K562 (cell line): ENCODE measurements around the gene RNASEH2A. TPM values are rescaled to one million over a fixed set of nuclear protein-coding genes. Genes with fewer than 3 reads are reported as not detected.

Source experiments
- ELF2 ChIP-seq: fragments of 250-450 bp; sonication (Bioruptor Pico); IDR thresholded peaks from 2 replicates; pipeline ENCODE4 v1.5.0; 2021; ENCODE audit warnings: mild to moderate bottlenecking
- GATAD2B ChIP-seq: fragments of 450-650 bp; IDR thresholded peaks from 2 replicates; pipeline ENCODE4 v1.6.1; 2017; ENCODE audit warnings: mild to moderate bottlenecking, borderline replicate concordance
- MED1 ChIP-seq: sonication (generic); formaldehyde crosslinking; IDR thresholded peaks from 2 replicates; pipeline ENCODE4 v1.8.1; 2023; ENCODE audit warnings: missing genetic modification reagents, borderline replicate concordance
- PHTF2 ChIP-seq: fragments of 250-450 bp; sonication (Bioruptor Pico); IDR thresholded peaks from 2 replicates; pipeline ENCODE4 v1.5.0; 2021; ENCODE audit warnings: mild to moderate bottlenecking
- PURB ChIP-seq: sonication (generic); formaldehyde crosslinking; IDR thresholded peaks from 2 replicates; pipeline ENCODE4 v1.9.0; 2021; ENCODE audit warnings: low read depth, mild to moderate bottlenecking, missing genetic modification reagents
- STAG1 ChIP-seq: sonication (generic); formaldehyde crosslinking; IDR thresholded peaks from 2 replicates; pipeline ENCODE4 v1.5.0; 2020; ENCODE audit warnings: missing genetic modification reagents, borderline replicate concordance
- STAT5B ChIP-seq: fragments of 250-450 bp; sonication (Bioruptor Pico); IDR thresholded peaks from 2 replicates; pipeline ENCODE4 v1.8.0; 2021; ENCODE audit warnings: mild to moderate bottlenecking, inconsistent platforms
- ZNF197 ChIP-seq: fragments of 200-800 bp; sonication (Bioruptor generic); IDR thresholded peaks from 2 replicates; pipeline ENCODE4 v1.6.1; 2016; ENCODE audit warnings: low read depth, missing genetic modification characterization, missing compliant biosample characterization
- ZNF444 ChIP-seq: fragments of 250-450 bp; sonication (Bioruptor Pico); IDR thresholded peaks from 2 replicates; pipeline ENCODE4 v1.4.0; 2020; ENCODE audit warnings: mild to moderate bottlenecking, moderate library complexity
- ZNF561 ChIP-seq: fragments of 450-650 bp; formaldehyde crosslinking; conservative IDR thresholded peaks from 2 replicates; pipeline ENCODE4 v1.4.0; 2020; ENCODE audit warnings: mild to moderate bottlenecking, moderate library complexity
- polyA plus RNA-seq, 8 experiments: library from polyadenylated mRNA; depleted of rRNA in 4 of 8; stranded (reverse) in 5 of 8; unstranded in 3 of 8; fragments of >200 nt; fragmentation: Nextera tagmentation in 2 of 8; fragmentation: Illumina TruSeq in 1 of 8; extraction: Ambion mirVana in 2 of 8; extraction: Trizol in 1 of 8; gene quantifications; 2 replicates each; pipeline versions ENCODE4 v1.2.1 to v1.2.3, GENCODE V29; 2011 to 2014; ENCODE audit warnings: inconsistent platforms in 1 of 8, missing spikeins in 1 of 8
- total RNA-seq, 7 experiments: library from RNA; depleted of rRNA in 6 of 7; stranded (reverse); fragments of >200 nt in 6 of 7; fragmentation: Illumina TruSeq in 2 of 7; extraction: Trizol in 2 of 7; gene quantifications; 2 replicates each; pipeline versions ENCODE4 v1.2.1 to v1.2.3, GENCODE V29; 2011 to 2021; ENCODE audit warnings: low replicate concordance in 1 of 7
- TF ChIP-seq, protein P1 (sequence below), 2 experiments: fragments of 450-650 bp; IDR thresholded peaks; 2 replicates each; pipeline ENCODE4 v1.6.1; 2016
- TF ChIP-seq, protein P2 (sequence below), 2 experiments: fragments of 150-350 bp in 1 of 2; IDR thresholded peaks; 2 replicates each; pipeline ENCODE4 v1.6.1; 2012 to 2016; ENCODE audit warnings: low read depth in 2 of 2, low read length in 2 of 2, mild to moderate bottlenecking in 1 of 2, moderate library complexity in 1 of 2
- TF ChIP-seq, protein P3 (sequence below): fragments of 450-650 bp; IDR thresholded peaks from 2 replicates; pipeline ENCODE4 v1.6.1; 2016; ENCODE audit warnings: mild to moderate bottlenecking
- TF ChIP-seq, protein P4 (sequence below): fragments of 250-450 bp; sonication (Bioruptor Pico); IDR thresholded peaks from 2 replicates; pipeline ENCODE4 v1.9.0; 2021; ENCODE audit warnings: mild to moderate bottlenecking, inconsistent platforms

RNASEH2A gene
- total and polyA plus RNA-seq, 9 of the 15 experiments (the other 6 are each of a cell fraction or from before 2014, with no cell fraction given) = 22.3 to 78.0 (median 61.7) TPM

DNA sequence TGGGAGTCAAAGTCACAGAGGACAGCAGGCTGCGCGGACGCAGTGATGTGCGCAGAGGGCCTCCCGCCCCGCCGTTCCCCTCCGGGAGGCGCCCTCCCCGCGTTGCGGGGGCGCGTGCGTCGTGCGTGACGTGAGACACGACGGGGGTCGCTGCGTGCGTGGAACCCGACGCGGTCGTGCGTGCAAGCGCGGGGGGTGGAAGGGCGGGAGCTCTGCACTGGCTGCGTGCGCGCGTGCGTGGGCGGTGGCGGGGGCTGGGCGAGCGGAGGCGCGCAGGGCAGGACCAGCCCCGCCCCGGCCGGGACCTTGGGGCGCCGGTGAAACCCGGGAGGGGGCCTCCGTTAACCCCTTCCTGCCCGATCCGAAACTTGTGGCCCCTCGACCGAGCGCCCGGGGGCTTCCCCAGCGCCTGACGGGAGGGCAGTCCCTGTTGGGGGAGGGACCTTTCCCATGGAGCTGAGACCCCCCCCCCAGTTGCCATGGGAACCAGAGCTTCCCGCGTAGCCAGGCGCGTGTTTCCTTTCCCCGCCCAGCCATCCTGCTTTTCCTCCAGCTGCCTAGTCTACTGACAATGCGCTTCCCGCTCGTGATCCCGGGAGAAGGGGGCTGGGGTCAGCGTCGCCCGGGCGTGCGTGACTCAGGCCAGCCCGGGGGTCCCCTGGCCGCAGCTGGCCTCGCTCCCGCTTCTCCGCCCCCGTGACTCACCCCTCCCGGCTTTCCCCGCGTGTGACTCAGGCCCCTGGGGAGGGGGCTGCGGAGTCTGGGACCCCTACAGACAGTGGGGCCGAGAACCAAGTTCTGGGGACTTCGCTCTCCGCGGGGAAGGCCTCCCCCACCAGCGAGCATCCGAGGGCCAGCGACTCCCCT is 23.7 kb upstream of the RNASEH2A start (continued):
- TF ChIP-seq, protein P1, sequence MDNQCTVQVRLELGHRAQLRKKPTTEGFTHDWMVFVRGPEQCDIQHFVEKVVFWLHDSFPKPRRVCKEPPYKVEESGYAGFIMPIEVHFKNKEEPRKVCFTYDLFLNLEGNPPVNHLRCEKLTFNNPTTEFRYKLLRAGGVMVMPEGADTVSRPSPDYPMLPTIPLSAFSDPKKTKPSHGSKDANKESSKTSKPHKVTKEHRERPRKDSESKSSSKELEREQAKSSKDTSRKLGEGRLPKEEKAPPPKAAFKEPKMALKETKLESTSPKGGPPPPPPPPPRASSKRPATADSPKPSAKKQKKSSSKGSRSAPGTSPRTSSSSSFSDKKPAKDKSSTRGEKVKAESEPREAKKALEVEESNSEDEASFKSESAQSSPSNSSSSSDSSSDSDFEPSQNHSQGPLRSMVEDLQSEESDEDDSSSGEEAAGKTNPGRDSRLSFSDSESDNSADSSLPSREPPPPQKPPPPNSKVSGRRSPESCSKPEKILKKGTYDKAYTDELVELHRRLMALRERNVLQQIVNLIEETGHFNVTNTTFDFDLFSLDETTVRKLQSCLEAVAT (IDR thresholded peaks at IDR 0.05) = no peak
- TF ChIP-seq PHTF2 (CRISPR knock-in tag) (no peak), GATAD2B (peak; percentile 100), ZNF444 (no peak), ZNF561 (CRISPR knock-in tag) (no peak), ELF2 (CRISPR knock-in tag) (0 out of 2 replicates have a peak, but pooled peaks have one; percentile 53), MED1 (CRISPR knock-in tag) (peak; percentile 53; the same call in 1 of the 2 replicates), STAG1 (CRISPR knock-in tag) (no peak), ZNF197 (CRISPR knock-in tag) (no peak), STAT5B (CRISPR knock-in tag) (no peak), PURB (CRISPR knock-in tag) (no peak)
- TF ChIP-seq, protein P2, sequence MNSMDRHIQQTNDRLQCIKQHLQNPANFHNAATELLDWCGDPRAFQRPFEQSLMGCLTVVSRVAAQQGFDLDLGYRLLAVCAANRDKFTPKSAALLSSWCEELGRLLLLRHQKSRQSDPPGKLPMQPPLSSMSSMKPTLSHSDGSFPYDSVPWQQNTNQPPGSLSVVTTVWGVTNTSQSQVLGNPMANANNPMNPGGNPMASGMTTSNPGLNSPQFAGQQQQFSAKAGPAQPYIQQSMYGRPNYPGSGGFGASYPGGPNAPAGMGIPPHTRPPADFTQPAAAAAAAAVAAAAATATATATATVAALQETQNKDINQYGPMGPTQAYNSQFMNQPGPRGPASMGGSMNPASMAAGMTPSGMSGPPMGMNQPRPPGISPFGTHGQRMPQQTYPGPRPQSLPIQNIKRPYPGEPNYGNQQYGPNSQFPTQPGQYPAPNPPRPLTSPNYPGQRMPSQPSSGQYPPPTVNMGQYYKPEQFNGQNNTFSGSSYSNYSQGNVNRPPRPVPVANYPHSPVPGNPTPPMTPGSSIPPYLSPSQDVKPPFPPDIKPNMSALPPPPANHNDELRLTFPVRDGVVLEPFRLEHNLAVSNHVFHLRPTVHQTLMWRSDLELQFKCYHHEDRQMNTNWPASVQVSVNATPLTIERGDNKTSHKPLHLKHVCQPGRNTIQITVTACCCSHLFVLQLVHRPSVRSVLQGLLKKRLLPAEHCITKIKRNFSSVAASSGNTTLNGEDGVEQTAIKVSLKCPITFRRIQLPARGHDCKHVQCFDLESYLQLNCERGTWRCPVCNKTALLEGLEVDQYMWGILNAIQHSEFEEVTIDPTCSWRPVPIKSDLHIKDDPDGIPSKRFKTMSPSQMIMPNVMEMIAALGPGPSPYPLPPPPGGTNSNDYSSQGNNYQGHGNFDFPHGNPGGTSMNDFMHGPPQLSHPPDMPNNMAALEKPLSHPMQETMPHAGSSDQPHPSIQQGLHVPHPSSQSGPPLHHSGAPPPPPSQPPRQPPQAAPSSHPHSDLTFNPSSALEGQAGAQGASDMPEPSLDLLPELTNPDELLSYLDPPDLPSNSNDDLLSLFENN (IDR thresholded peaks at IDR 0.05; ENCODE audit: low read depth in 2 of 2, low read length in 2 of 2) = 0 out of 4 replicates have a peak, but pooled peaks of 1 of the 2 experiments have one; percentile 40
- TF ChIP-seq, protein P3, sequence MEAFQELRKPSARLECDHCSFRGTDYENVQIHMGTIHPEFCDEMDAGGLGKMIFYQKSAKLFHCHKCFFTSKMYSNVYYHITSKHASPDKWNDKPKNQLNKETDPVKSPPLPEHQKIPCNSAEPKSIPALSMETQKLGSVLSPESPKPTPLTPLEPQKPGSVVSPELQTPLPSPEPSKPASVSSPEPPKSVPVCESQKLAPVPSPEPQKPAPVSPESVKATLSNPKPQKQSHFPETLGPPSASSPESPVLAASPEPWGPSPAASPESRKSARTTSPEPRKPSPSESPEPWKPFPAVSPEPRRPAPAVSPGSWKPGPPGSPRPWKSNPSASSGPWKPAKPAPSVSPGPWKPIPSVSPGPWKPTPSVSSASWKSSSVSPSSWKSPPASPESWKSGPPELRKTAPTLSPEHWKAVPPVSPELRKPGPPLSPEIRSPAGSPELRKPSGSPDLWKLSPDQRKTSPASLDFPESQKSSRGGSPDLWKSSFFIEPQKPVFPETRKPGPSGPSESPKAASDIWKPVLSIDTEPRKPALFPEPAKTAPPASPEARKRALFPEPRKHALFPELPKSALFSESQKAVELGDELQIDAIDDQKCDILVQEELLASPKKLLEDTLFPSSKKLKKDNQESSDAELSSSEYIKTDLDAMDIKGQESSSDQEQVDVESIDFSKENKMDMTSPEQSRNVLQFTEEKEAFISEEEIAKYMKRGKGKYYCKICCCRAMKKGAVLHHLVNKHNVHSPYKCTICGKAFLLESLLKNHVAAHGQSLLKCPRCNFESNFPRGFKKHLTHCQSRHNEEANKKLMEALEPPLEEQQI = no peak
- TF ChIP-seq, protein P4, sequence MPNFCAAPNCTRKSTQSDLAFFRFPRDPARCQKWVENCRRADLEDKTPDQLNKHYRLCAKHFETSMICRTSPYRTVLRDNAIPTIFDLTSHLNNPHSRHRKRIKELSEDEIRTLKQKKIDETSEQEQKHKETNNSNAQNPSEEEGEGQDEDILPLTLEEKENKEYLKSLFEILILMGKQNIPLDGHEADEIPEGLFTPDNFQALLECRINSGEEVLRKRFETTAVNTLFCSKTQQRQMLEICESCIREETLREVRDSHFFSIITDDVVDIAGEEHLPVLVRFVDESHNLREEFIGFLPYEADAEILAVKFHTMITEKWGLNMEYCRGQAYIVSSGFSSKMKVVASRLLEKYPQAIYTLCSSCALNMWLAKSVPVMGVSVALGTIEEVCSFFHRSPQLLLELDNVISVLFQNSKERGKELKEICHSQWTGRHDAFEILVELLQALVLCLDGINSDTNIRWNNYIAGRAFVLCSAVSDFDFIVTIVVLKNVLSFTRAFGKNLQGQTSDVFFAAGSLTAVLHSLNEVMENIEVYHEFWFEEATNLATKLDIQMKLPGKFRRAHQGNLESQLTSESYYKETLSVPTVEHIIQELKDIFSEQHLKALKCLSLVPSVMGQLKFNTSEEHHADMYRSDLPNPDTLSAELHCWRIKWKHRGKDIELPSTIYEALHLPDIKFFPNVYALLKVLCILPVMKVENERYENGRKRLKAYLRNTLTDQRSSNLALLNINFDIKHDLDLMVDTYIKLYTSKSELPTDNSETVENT (CRISPR knock-in tag) = peak; percentile 54; the same call in 1 of the 2 replicates
